Sciatic nerve (tissue), 2 donors: ENCODE results near the gene CTSK. TPM values are rescaled to one million over a fixed set of nuclear protein-coding genes. Genes with fewer than 3 reads are reported as not detected.
A peak's percentile ranks its signal among the peaks of the same experiment; 100 is the strongest.
"Not testable (repeated sequence)": the region's sequence is repeated elsewhere in the genome, so short reads cannot be mapped to it uniquely, and the experiment has no call there.

Source experiments
- ATAC-seq: fragments of 200-7000 bp; cut with Tn5 transposase; one replicate; pipeline ENCODE4 v1.9.1; 2020; ENCODE audit warnings: mild to moderate bottlenecking, moderate library complexity
- DNase-seq: peaks from one replicate; pipeline ENCODE4 v3.0.0-alpha.2; 2020; ENCODE audit warnings: low spot score
- intact Hi-C: fragments of 100-400 bp; cut with DNase I; formaldehyde crosslinking; loops from one replicate; pipeline ENCODE4 v1.14.2; 2022
- total RNA-seq: library from RNA; stranded (reverse); fragmentation: NEBNext Ultra II Directional; extraction: Animal tissue kit (Norgen Biotek cat#: 25700); gene quantifications from one replicate; pipeline ENCODE4 v1.2.1, GENCODE V29; 2021
- donor health status: DM: no; HTN: no; CAD: no.
- donor health status: DM: no; HTN: no; CAD: no.

CTSK gene
- total RNA-seq, 1 donor from 2014 or later = 101 TPM

- intact Hi-C loops = no loop called here
- DNase-seq = no peak
- ATAC-seq = no peak
Observed at GRCh38 chr1:150809651-150810050, 1.6 kb upstream of the CTSK start.

GRCh38 chr1:150808846-150809245 is 786 bp upstream of the CTSK start:
- peak; percentile 75 for ATAC-seq

GRCh38 chr1:150807249-150808023 is 624 bp downstream of the CTSK start:
- intact Hi-C loops = no loop called here

More at GRCh38 chr1:150808846-150809245, 786 bp upstream of the CTSK start:
- intact Hi-C loops = no loop called here
- no peak for DNase-seq

GRCh38 chr1:150805899-150806298 is 2.2 kb downstream of the CTSK start:
- DNase-seq (no peak), ATAC-seq (no peak)
- intact Hi-C loops = no loop called here

More at GRCh38 chr1:150807249-150808023, 624 bp downstream of the CTSK start:
- ATAC-seq = peak; percentile 2
- no peak for DNase-seq

GRCh38 chr1:150804671-150805070 is 3.4 kb downstream of the CTSK start:
- intact Hi-C loops = no loop called here
- DNase-seq (no peak), ATAC-seq (no peak)

GRCh38 chr1:150799089-150799488 is 9.0 kb downstream of the CTSK start:
- peak; percentile 57 for ATAC-seq
- no peak for DNase-seq
- intact Hi-C loops = no loop called here

GRCh38 chr1:150798525-150798924 is 9.5 kb downstream of the CTSK start:
- no peak for DNase-seq
- intact Hi-C loops = no loop called here
- peak; percentile 57 for ATAC-seq

- ATAC-seq (no peak), DNase-seq (no peak)
- intact Hi-C loops = no loop called here
Observed at GRCh38 chr1:150796374-150796773, 11.7 kb downstream of the CTSK start.

GRCh38 chr1:150793778-150794177 is 14.3 kb downstream of the CTSK start:
- DNase-seq, ATAC-seq, intact Hi-C loops: not testable (repeated sequence)

GRCh38 chr1:150793221-150793620 is 14.8 kb downstream of the CTSK start:
- ATAC-seq = no peak
- no peak for DNase-seq
- intact Hi-C loops = no loop called here

GRCh38 chr1:150791585-150791984 is 16.5 kb downstream of the CTSK start:
- DNase-seq (no peak), ATAC-seq (peak; percentile 59)
- intact Hi-C loops = no loop called here

GRCh38 chr1:150789396-150789795 is 18.7 kb downstream of the CTSK start:
- ATAC-seq (peak; percentile 68), DNase-seq (no peak)
- intact Hi-C loops = no loop called here

- intact Hi-C loops = no loop called here
- ATAC-seq = no peak
- no peak for DNase-seq
Observed at GRCh38 chr1:150788946-150789345, 19.1 kb downstream of the CTSK start.

GRCh38 chr1:150787455-150787854 is 20.6 kb downstream of the CTSK start:
- intact Hi-C loops = no loop called here
- no peak for ATAC-seq
- DNase-seq = no peak

GRCh38 chr1:150780510-150780909 is 27.6 kb downstream of the CTSK start:
- DNase-seq (no peak), ATAC-seq (no peak)
- intact Hi-C loops = no loop called here

GRCh38 chr1:150778409-150778808 is 29.7 kb downstream of the CTSK start:
- no peak for ATAC-seq
- no peak for DNase-seq
- intact Hi-C loops = no loop called here

GRCh38 chr1:150777544-150777943 is 30.5 kb downstream of the CTSK start:
- DNase-seq = no peak
- ATAC-seq = no peak
- intact Hi-C loops = no loop called here

- ATAC-seq, intact Hi-C loops: not testable (repeated sequence)
Observed at GRCh38 chr1:150775931-150776505, 32.0 kb downstream of the CTSK start.

GRCh38 chr1:150775276-150775675 is 32.8 kb downstream of the CTSK start:
- no peak for DNase-seq
- intact Hi-C loops = no loop called here
- no peak for ATAC-seq

More at GRCh38 chr1:150775931-150776505, 32.0 kb downstream of the CTSK start:
- not testable (repeated sequence) for DNase-seq

GRCh38 chr1:150772326-150772725 is 35.7 kb downstream of the CTSK start:
- intact Hi-C loops = no loop called here
- DNase-seq (no peak), ATAC-seq (no peak)
